ENCODE measurements around the gene TIGD3.
A peak's percentile ranks its signal among the peaks of the same experiment; 100 is the strongest.

TIGD3 gene

GRCh38 chr11:65375012-65375411 is 20.5 kb downstream of the TIGD3 start:
- DNase-seq: no peak

GRCh38 chr11:65376138-65376713 is 21.7 kb downstream of the TIGD3 start:
- no peak for DNase-seq

- DNase-seq: no peak
Observed at GRCh38 chr11:65377036-65377435, 22.5 kb downstream of the TIGD3 start.

- no peak for DNase-seq
Observed at GRCh38 chr11:65377777-65378176, 23.2 kb downstream of the TIGD3 start.

DNA sequence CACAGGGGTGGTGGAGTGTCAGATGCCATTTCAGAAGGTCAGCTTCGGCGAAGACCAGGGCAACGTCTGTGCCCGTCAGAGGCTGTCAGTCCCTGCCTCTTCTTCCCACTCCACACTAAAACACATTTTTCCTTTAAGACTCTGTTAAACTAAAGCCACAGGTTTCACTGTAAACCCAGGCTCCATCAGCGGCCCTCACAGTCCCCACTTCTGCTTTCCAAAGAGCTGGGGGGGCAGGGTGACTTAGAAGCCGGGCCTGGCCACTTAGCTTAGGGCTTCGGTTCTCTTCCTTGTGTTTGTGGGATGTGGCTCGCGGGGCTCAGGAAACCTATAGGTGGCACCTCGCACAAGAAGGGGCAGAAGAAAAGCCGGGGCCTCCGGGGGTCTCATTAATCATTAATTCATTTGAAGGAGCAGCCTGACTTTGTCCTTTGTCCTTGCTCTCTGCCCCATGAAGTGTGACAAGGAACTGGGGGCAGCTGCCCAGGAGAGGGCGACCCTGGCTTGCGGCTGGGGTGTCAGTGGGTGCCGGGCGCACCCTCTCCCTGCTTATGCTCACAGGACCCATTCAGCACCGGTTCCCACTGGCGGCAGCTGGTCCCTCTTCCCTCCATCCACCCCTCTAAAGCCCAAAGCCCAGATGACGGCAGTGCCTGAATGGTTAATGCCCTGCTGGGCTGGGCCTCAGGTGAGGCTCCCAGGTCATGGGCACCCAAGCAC is 23.8 kb downstream of the TIGD3 start:
- no peak for DNase-seq

GRCh38 chr11:65378928-65379638 is 24.5 kb downstream of the TIGD3 start:
- DNase-seq: no peak

DNA sequence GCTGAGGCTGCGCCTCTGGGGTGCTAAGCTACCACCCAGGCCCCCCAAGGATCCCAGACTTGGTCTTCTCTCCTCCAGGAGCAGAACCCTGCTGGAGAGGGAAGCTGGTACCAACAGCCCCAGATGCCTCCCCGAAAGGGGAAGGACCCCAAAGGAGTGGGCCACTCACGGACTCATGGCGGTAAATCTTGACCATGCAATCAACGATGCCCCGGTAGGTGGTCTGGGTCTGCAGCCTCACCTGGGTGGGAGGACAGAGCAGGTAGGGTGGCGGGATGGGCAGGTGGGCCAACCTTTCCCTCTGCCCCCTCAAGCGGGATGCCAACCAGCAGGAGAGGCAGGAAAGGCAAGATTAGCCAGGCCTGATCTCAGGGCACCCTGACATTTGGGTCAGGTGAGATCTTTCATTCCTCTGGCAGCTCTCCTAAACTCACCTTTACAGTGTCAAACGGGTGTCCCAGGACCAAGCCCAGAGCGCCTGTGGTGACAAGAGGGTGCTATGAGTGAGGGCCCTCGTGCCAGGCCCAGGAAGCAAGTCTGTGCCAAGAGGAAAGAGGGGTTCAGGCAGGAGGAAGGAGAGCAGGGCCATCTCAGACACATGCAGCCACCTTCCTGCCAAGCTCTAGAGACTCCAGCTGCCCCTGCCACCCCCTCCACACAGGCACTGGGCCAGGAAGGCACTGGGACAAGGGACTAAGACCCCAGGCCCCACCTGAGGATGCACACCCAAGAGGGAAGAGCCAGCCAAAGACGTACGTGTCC is 25.3 kb downstream of the TIGD3 start:
- no peak for DNase-seq

DNA sequence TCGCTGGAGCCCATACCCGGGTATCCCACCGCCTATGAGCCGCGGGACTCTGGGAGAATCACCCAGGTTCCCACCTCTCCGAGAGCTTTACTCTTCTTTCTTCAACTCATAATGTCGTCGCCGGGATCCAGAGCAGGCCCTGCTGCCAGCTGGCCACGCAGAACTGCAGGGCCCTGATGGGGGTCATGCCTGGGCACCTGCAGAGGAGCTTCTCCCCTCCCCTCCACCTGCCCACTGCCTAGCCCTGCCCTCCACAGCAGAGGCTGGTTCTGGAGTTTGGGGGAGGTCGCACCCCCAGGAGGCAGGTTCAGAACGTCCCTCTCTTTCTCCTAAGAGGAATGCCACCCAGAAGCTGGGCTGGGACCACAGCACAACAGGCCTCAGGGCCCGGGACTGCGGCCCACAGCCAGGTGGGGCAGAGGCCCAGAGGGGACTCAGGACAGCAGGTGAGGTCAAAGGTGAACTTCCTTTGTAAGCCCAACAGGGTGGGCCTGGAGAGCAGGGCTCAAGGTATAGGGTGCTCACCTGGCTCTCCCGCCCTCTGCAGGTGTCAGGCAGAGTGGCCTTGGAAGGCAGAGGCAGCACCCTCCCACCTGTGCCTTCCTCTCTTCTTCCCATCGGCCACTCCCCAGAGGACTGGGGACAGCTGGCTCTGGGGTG is 26.0 kb downstream of the TIGD3 start:
- no peak for DNase-seq

- DNase-seq: no peak
Observed at GRCh38 chr11:65381716-65382032, 27.1 kb downstream of the TIGD3 start.

GRCh38 chr11:65382033-65382803 is 27.7 kb downstream of the TIGD3 start, which contains the start of gene SLC25A45:
Gene SLC25A45, minus strand, starts transcription at chr11:65382646. Its CDS starts 695 bp downstream, at chr11:65381951.
- peak; percentile 92 for DNase-seq

- no peak for DNase-seq
Observed at GRCh38 chr11:65382804-65383368, 28.3 kb downstream of the TIGD3 start.

DNA sequence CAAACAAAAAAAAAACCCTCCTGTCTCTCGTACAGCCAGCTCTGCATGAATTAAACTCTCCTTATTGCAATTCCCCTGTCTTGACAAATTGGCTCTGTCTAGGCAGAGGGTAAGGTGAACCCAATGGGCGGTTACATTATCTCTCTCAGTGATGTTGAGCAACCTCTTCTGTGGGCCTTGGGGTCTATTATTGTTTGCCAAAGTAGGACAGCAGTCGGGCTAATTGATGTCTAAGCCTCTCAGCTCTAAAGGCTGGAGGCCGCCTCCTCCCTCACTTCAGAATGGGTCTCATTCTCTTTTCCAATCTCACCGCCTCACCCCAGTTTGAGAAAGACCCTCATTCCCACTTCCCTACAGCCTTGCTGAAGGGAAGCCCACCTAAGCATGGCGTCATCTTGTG is 29.2 kb downstream of the TIGD3 start:
- DNase-seq: no peak

- DNase-seq: no peak
Observed at GRCh38 chr11:65384301-65384889, 29.8 kb downstream of the TIGD3 start.

DNA sequence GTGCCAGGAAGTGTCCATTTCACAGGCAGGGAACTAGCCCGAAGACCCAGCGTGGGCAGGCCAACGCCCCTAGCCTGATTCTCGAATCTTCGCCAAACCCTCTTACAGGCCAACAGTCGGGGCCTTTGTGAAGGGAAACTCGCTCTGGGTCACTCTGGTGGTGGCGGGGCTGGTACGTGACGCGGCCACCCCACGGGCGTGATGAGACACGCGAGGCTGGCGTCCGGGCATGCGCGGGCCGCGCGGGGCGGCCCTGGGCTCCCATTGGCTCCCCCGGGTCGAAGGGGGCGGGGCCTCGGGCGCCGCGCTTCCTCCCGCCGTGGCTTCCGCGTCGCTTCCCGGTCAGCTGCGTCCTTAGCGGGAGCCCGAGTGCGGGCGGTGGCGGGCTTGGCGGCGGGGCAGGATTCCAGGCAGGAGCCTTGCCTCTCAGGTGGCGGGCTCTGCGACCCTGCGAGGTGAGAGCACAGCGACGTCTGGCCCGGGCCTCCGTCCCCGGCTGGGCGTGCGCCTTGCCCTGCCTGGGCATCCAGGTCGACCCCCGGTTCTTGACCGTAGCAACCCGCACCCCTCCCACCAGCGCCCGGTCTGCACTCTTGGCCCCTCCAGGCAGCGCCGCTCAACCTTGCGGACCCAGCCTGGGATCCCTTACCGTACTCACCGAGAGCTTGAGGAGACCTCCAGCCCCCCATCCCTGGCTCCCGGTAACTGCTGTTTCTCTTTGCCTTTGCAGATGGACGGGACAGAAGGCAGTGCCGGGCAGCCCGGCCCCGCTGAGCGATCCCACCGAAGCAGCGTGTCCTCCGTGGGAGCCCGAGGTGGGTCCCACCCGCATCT is 32.0 kb downstream of the TIGD3 start, which contains the start of gene FRMD8:
Gene FRMD8, plus strand, starts transcription at position 331 of the 834 bp plus-strand sequence. Its CDS starts 400 bp downstream, at position 731.
- DNase-seq: peak; percentile 94

DNA sequence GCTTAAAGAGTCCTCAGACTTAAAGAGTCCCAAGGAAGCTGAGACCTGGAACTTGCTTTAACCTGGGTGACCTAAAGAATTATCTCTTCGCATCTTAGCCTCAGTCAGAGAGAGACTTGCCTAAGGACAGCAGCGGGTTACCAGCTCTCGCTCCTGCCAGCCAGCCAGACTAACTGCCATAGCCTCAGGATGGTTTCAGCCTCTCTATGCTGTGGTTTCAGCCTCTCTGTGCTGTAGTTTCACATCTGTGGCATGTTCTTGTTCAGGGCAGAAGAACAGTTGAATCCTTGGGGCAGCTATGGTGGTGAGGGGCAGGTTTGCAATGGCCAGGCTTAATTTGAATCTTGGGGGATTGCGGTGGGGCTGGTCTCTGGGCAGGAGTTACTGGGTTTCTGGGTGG is 34.2 kb downstream of the TIGD3 start:
- no peak for DNase-seq

DNA sequence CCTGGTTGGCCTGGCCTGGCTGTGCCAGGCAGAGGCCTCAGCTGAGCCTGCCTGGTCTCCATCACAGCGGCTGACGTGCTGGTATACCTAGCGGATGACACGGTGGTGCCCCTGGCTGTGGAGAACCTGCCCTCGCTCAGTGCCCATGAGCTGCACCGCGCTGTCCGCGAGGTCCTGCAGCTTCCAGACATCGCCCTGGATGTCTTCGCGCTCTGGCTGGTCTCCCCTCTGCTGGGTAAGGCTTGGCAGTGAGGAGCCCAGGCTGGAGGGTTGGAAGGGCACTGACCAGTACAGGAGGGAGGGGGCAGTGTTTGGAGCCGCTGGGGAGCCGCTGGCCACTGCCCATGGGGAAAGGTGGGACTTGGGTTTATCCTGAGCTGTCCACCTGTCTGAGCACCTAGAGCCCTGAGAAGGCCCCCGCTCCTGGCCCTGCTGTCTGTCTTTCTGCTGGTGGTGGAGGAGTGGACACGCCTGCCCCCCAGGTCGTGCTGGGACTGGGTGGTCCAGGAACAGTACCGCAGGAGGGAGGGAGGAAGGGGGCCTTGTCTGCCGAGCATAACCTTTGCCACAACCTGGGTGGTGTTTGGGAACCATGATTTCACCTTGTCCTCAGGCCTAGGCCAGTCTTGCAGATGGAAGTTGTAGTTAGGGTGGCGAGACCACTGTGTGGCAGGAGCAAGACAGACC is 34.9 kb downstream of the TIGD3 start:
- no peak for DNase-seq

GRCh38 chr11:65390099-65390941 is 35.8 kb downstream of the TIGD3 start:
- DNase-seq: no peak

- no peak for DNase-seq
Observed at GRCh38 chr11:65390996-65391395, 36.4 kb downstream of the TIGD3 start.
